Measurements from ENCODE around the gene LEKR1. TPM values are rescaled to one million over a fixed set of nuclear protein-coding genes. Genes with fewer than 3 reads are reported as not detected.

LEKR1 gene
- total and polyA plus RNA-seq, 2 of the 13 experiments (the other 11 are each of a cell fraction or from before 2014, with no cell fraction given), result 0.49 to 1.5 TPM

- Histone ChIP-seq H2AFZ (ENCODE audit: low read length) (no peak overlapping the region), H3K36me3 (replicated peaks in 1 of 2; ENCODE audit: control insufficient read depth in 1 of 2, insufficient read depth in 2 of 2, low read length in 2 of 2) (no peaks in the 10 kb centered on the region), H3K4me3 (replicated peaks in 1 of 3; ENCODE audit: insufficient read depth in 1 of 3, low read depth in 2 of 3, low read length in 3 of 3) (no peak overlapping the region), H3K4me2 (ENCODE audit: low read depth, low read length) (no peak overlapping the region), H3K27ac (ENCODE audit: extremely low read length, insufficient read depth, low read length) (no peak overlapping the region), H3K79me2 (ENCODE audit: insufficient read depth, low read length) (no peaks in the 10 kb centered on the region), H3K4me1 (ENCODE audit: insufficient read depth, low read length) (no peaks in the 10 kb centered on the region), H3K9ac (ENCODE audit: insufficient read depth, low read depth, low read length) (no peak overlapping the region), H3K27me3 (ENCODE audit: control insufficient read depth in 1 of 2, insufficient read depth in 2 of 2, low read length in 2 of 2) (no peaks in the 10 kb centered on the region; a peak in 2 of 5 replicates), H4K20me1 (ENCODE audit: insufficient read depth, low read length) (no peaks in the 10 kb centered on the region), H3K9me3 (ENCODE audit: low read length) (no peaks in the 10 kb centered on the region)
- POLR2A ChIA-PET, result no interaction called here
- FAIRE-seq, result no peak
- TF ChIP-seq SNAPC2 (CRISPR knock-in tag; IDR thresholded peaks at IDR 0.05) (no peak), ZNF343 (CRISPR knock-in tag; IDR thresholded peaks at IDR 0.05) (no peak), DNMT1 (CRISPR knock-in tag; IDR thresholded peaks at IDR 0.05) (no peak), ZC3H13 (CRISPR knock-in tag; IDR thresholded peaks at IDR 0.05) (no peak), FIP1L1 (IDR thresholded peaks at IDR 0.05; ENCODE audit: borderline replicate concordance, insufficient read depth, low read depth, low read length) (no peak), BCLAF1 (IDR thresholded peaks at IDR 0.05) (no peak)
- WGBS (ENCODE audit: low lambda C conversion rate), result 0% methylated on average over 1 of the region's 1 CpG
- no TSS peak for BruUV-seq (replicated peaks)
- intact Hi-C loops (cut with micrococcal nuclease; ENCODE audit: unreplicated experiment), result no loop called here
- no peak for DNase-seq (ENCODE audit: low spot score)
- no peak for ATAC-seq
- in situ Hi-C loops (cut with HindIII; ENCODE audit: extremely low pct_ligation_motif_present, low pct_unique_long_range_greater_than_20kb), result no loop called here
- CTCF ChIA-PET (ENCODE audit: low intra/inter-chr PET ratio, low total read pairs), result no interaction called here
Measured at GRCh38 chr3:157061265-157061664, 235.1 kb downstream of the LEKR1 start.

- WGBS (ENCODE audit: low lambda C conversion rate), result 9% methylated on average over 5 of the region's 5 CpGs
- POLR2A ChIA-PET, result no interaction called here
- no peak for TF ChIP-seq TEF (CRISPR knock-in tag; IDR thresholded peaks at IDR 0.05)
- TF ChIP-seq CSRNP1 (CRISPR knock-in tag; IDR thresholded peaks at IDR 0.05), result no peak
- TF ChIP-seq RBM39 (IDR thresholded peaks at IDR 0.05; ENCODE audit: low read depth, low read length, poor library complexity, severe bottlenecking), result no peak
- no peak for TF ChIP-seq PATZ1 (CRISPR knock-in tag; IDR thresholded peaks at IDR 0.05)
- no peak for TF ChIP-seq MTF1 (CRISPR knock-in tag; IDR thresholded peaks at IDR 0.05)
- no peak for TF ChIP-seq ZNF331 (CRISPR knock-in tag; IDR thresholded peaks at IDR 0.05)
Measured at GRCh38 chr3:157063469-157063868, 237.3 kb downstream of the LEKR1 start.

More at GRCh38 chr3:157063469-157063868, 237.3 kb downstream of the LEKR1 start:
- no peak for ATAC-seq
- Histone ChIP-seq H4K20me1 (ENCODE audit: insufficient read depth, low read length) (no peaks in the 10 kb centered on the region), H3K9me3 (ENCODE audit: low read length) (no peaks in the 10 kb centered on the region), H3K36me3 (replicated peaks in 1 of 2; ENCODE audit: control insufficient read depth in 1 of 2, insufficient read depth in 2 of 2, low read length in 2 of 2) (no peaks in the 10 kb centered on the region), H3K4me3 (replicated peaks in 1 of 3; ENCODE audit: insufficient read depth in 1 of 3, low read depth in 2 of 3, low read length in 3 of 3) (no peak overlapping the region), H3K4me1 (ENCODE audit: insufficient read depth, low read length) (no peaks in the 10 kb centered on the region), H3K4me2 (ENCODE audit: low read depth, low read length) (no peak overlapping the region), H2AFZ (ENCODE audit: low read length) (no peak overlapping the region), H3K9ac (ENCODE audit: insufficient read depth, low read depth, low read length) (no peak overlapping the region), H3K27ac (ENCODE audit: extremely low read length, insufficient read depth, low read length) (no peak overlapping the region), H3K27me3 (ENCODE audit: control insufficient read depth in 1 of 2, insufficient read depth in 2 of 2, low read length in 2 of 2) (peaks cover 0 to 12% of the 10 kb centered on the region in 2 experiments; a peak in 3 of 5 replicates), H3K79me2 (ENCODE audit: insufficient read depth, low read length) (no peaks in the 10 kb centered on the region)
- intact Hi-C loops (cut with micrococcal nuclease; ENCODE audit: unreplicated experiment) (no loop called here), in situ Hi-C loops (cut with HindIII; ENCODE audit: extremely low pct_ligation_motif_present, low pct_unique_long_range_greater_than_20kb) (no loop called here)
- BruUV-seq (replicated peaks), result no TSS peak
- FAIRE-seq, result no peak
- CTCF ChIA-PET (ENCODE audit: low intra/inter-chr PET ratio, low total read pairs), result no interaction called here
- no peak for DNase-seq (ENCODE audit: low spot score)
